ENCODE results near the gene BCAN. TPM values are rescaled to one million over a fixed set of nuclear protein-coding genes. Genes with fewer than 3 reads are reported as not detected.

The BCAN gene
- total and polyA plus RNA-seq, 2 of the 4 experiments (the other 2 are of a cell fraction): 0.07 TPM; not detected in 1

DNA sequence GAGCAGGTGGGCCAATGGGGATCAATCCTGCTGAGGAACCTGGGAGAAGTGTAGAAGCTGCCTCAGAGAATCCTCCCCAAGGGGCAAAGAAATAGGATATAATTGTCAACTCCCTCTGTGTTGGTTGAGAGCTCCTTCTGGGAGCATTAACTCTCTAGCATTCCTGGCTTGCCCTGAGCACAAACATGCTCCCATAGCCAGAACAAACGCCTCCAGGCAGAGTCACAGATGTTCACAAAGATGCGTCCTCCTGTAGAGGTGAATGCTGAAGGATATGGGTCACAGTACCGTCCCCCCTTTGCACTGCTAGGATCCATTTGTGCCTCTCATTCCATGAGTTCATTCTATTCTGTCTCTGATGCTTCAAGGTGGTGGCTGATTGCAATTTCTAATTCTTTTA lies 9.6 kb upstream of the BCAN start:
- no peak overlapping the region for H3K4me2 ChIP-seq (ENCODE audit: low read depth, low read length)
- H3K79me1 ChIP-seq (ENCODE audit: low read depth in 1 of 2, low read length in 2 of 2): no peaks in the 10 kb centered on the region
- no peak for DNase-seq
- H3K18ac ChIP-seq (ENCODE audit: low read depth, low read length): no peak overlapping the region
- no peak overlapping the region for H3K23ac ChIP-seq (ENCODE audit: low read depth, low read length)
- TF ChIP-seq BHLHE40 (IDR thresholded peaks at IDR 0.05; ENCODE audit: low read depth, low read length) (no peak), MAFK (IDR thresholded peaks at IDR 0.05; ENCODE audit: low read depth, low read length) (no peak), FOS (IDR thresholded peaks at IDR 0.05; ENCODE audit: low read depth, low read length) (no peak), CTCF (conservative IDR thresholded peaks at IDR 0.05; ENCODE audit: low read depth, low read length) (no peak), RFX5 (IDR thresholded peaks at IDR 0.05; ENCODE audit: low read depth, low read length) (no peak), CEBPB (IDR thresholded peaks at IDR 0.05; ENCODE audit: low read depth, low read length) (no peak), NFE2L2 (IDR thresholded peaks at IDR 0.05; ENCODE audit: low read depth, low read length) (no peak), MXI1 (IDR thresholded peaks at IDR 0.05; ENCODE audit: borderline replicate concordance, low read depth, low read length) (no peak), SMC3 (IDR thresholded peaks at IDR 0.05; ENCODE audit: low read depth, low read length) (no peak), POLR2A (IDR thresholded peaks at IDR 0.05; ENCODE audit: low read depth, low read length) (no peak), MAZ (IDR thresholded peaks at IDR 0.05; ENCODE audit: borderline replicate concordance, low read depth, low read length) (no peak), ELK1 (IDR thresholded peaks at IDR 0.05; ENCODE audit: borderline replicate concordance, low read depth, low read length) (no peak), RAD21 (IDR thresholded peaks at IDR 0.05; ENCODE audit: low read length) (no peak)
- TF ChIP-seq, protein P1, sequence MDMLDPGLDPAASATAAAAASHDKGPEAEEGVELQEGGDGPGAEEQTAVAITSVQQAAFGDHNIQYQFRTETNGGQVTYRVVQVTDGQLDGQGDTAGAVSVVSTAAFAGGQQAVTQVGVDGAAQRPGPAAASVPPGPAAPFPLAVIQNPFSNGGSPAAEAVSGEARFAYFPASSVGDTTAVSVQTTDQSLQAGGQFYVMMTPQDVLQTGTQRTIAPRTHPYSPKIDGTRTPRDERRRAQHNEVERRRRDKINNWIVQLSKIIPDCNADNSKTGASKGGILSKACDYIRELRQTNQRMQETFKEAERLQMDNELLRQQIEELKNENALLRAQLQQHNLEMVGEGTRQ (IDR thresholded peaks at IDR 0.05; ENCODE audit: low read depth, low read length): no peak
- no peaks in the 10 kb centered on the region for H4K20me1 ChIP-seq (ENCODE audit: insufficient read depth, low read length)
- dilution Hi-C loops (cut with HindIII; ENCODE audit: low sequenced_read_pairs, unreplicated experiment): no loop called here
- no peak for ATAC-seq (ENCODE audit: low read depth)
- peaks cover 55% of the 10 kb centered on the region for H3K27me3 ChIP-seq (ENCODE audit: control insufficient read depth, insufficient read depth, low read length)
- H3K4me1 ChIP-seq (ENCODE audit: control insufficient read depth, insufficient read depth, low read length): no peaks in the 10 kb centered on the region
- no peak overlapping the region for H2AK9ac ChIP-seq (replicated peaks; ENCODE audit: low read depth, low read length, poor library complexity)
- H2AK5ac ChIP-seq (ENCODE audit: low read depth, low read length): no peak overlapping the region
- ChIA-PET CTCF (no interaction called here), POLR2A (ENCODE audit: unreplicated experiment) (interaction anchor here (0.7 kb wide), 1 partner anchor 12 kb away, joined by 11 read pairs; no protein-coding TSS in a partner anchor)
- no peak overlapping the region for H2BK20ac ChIP-seq (ENCODE audit: low read depth, low read length)
- H3K9me1 ChIP-seq (ENCODE audit: insufficient read depth, low read length): no peaks in the 10 kb centered on the region
- intact Hi-C loops (cut with micrococcal nuclease): no loop called here
- H3K56ac ChIP-seq (ENCODE audit: extremely low read depth, insufficient read depth, low read length): no peak overlapping the region
- H3K14ac ChIP-seq (replicated peaks; ENCODE audit: low read depth, low read length): no peak overlapping the region
- no peaks in the 10 kb centered on the region for H3K36me3 ChIP-seq (ENCODE audit: control insufficient read depth, insufficient read depth, low read length)
- no peak overlapping the region for H2BK15ac ChIP-seq (ENCODE audit: low read depth, low read length)
- WGBS, 2 experiments (ENCODE audit: extremely low coverage in 2 of 2, insufficient read length in 1 of 2): no CpG with 5 or more reads among the region's 3 CpGs
- H3K9ac ChIP-seq (ENCODE audit: low read depth, low read length): no peak overlapping the region
- no peak overlapping the region for H2AFZ ChIP-seq (replicated peaks; ENCODE audit: low read length, poor library complexity)
- no peak overlapping the region for H2BK5ac ChIP-seq (ENCODE audit: low read depth, low read length, poor library complexity, severe bottlenecking)
- in situ Hi-C loops (cut with MboI; ENCODE audit: low sequenced_read_pairs): no loop called here
- H2BK120ac ChIP-seq (ENCODE audit: low read depth, low read length): no peak overlapping the region
- no peak overlapping the region for H3K4me3 ChIP-seq (ENCODE audit: insufficient read depth, low read depth, low read length)
- H3K27ac ChIP-seq (ENCODE audit: insufficient read depth, low read length): no peak overlapping the region
- no peak overlapping the region for H4K5ac ChIP-seq (ENCODE audit: low read depth, low read length)
- BruUV-seq (replicated peaks): no TSS peak
- no peak overlapping the region for H4K91ac ChIP-seq (ENCODE audit: insufficient read depth, low read depth, low read length)
- no peak overlapping the region for H3K4ac ChIP-seq (ENCODE audit: low read depth, low read length)
- H4K8ac ChIP-seq (ENCODE audit: low read depth in 2 of 2, low read length in 2 of 2): no peak overlapping the region
- no peaks in the 10 kb centered on the region for H3K9me3 ChIP-seq (ENCODE audit: control insufficient read depth, insufficient read depth, low read length)

Measured in IMR-90 (cell line).